ENCODE results near the gene ATP6V1E1.
A peak's percentile ranks its signal among the peaks of the same experiment; 100 is the strongest.
"Not testable (repeated sequence)": the region's sequence is repeated elsewhere in the genome, so short reads cannot be mapped to it uniquely, and the experiment has no call there.

The ATP6V1E1 gene

DNA sequence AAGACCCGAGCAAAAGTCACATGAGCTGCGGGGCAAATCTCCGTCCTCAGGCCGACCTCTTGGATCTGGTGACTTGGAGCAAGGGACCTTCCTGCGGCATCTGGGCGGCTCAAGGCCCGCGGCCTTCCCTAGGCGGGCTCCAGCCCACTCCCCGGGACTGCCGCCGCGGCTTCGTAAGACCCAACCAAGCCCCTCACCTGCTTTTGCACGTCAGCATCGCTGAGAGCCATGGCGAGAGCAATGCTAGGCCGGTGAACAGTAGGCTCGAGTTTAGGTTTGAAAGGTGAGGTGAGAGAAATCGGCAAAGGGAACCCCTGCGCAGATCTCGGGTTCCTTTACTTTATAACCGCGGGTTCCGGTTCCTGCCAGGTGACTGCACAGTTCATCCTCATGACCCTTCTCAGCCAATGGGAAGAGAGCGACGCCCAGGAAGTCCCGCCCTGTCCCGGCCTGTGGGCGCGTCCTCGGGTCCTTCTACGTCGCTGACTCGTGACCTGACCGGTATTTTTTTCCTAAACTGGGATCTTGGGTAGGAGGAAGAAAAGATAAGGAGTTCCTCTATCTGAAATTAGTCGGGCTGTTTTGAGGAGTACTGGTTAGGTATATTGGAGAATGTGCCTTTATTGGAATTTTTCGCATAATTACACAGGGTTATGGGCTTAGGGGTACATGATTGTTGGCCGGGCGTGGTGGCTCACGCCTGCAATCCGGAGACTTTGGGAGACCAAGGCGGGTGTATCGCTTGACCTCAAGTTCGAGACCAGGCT is at the start of gene ATP6V1E1:
ATP6V1E1 (minus strand) TSS at position 344 of the 767 bp plus-strand sequence; CDS start at position 230, 114 bp downstream.
- DNase-seq = peak; percentile 98

DNA sequence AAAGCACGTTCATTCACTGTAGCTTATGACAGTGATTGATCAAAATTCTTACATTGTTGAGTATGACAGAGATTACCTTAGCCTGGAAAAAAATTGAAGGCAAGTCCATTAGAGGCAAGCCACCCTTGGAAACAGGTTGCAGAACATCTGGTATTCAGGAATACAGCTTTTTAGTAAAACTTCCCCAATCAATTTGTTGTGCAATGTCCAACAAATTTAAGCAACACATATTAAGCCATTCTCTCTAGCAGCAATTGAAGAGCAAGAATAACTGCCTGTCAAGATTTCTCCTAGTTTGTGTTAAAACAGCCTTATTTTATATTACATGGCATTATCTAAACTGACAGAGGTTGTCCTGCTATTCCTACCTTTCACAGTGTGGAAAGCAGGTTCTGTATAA is 47.0 kb upstream of the ATP6V1E1 start:
- no peak for DNase-seq

DNA sequence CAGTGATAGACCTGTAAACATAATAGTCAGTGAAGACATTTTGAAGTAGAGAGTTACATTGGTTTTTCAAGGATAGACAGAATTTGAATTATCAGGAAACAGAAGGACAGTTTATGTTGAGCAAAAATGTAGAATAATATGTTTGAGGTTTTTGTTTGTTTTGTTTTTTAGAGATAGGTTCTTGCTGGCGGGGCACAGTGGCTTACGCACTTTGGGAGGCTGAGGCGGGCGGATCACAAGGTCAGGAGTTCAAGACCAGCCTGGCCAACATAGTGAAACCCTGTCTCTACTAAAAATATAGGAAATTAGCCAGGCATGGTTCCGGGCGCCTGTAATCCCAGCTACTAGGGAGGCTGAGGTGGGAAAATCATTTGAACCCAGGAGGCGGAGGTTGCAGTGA is 45.6 kb upstream of the ATP6V1E1 start:
- DNase-seq = no peak

DNA sequence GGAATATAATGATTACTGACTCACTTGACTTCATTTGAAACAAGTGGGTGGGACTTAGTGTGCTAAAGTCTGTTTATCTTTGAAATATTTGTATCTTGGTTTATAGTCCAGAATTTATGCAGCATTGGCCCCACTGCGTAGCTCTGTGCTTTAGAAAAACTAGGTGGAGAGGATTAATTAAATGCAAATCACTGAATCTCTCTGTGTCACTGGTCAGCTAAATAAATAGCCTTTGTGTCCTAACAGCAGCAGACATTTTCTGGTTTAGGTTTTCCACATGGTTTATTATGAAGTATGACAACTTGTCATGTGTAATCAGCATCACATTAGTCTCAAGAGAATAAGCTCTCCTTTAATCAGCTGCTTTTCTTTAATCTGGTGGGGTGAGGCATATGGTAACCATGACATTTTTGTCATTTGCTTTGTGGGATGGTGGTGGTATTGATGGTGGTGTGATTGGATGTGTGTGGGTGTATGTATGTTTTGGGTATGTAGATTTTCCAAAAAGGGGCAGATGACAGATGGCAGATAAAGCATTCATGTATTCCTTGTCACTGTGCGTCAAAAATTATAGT is 44.0 kb upstream of the ATP6V1E1 start:
- no peak for DNase-seq

DNA sequence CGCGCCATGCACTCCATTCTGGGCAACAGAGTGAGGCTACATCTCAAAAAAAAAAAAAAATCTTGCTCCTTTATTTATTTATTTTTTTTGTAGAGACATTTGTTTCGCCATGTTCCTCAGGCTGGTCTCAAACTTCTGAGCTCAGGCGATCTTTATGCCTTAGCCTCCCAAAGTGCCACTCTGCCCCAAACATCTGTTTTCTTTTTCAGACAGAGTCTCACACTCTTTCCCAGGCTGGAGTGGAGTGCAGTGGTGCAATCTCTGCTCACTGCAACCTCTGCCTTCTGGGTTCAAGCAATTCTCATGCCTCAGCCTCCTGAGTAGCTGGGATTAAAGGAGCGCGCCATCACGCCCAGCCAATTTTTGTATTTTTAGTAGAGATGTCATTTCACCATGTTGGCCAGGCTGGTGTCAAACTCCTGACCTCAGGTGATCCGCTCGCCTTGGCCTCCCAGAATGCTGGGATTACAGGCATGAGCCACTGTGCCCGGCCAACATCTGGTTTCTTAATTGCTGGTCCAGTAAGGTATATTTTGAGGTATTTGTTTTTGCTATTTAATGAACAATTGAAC is 43.1 kb upstream of the ATP6V1E1 start:
- DNase-seq = not testable (repeated sequence)

DNA sequence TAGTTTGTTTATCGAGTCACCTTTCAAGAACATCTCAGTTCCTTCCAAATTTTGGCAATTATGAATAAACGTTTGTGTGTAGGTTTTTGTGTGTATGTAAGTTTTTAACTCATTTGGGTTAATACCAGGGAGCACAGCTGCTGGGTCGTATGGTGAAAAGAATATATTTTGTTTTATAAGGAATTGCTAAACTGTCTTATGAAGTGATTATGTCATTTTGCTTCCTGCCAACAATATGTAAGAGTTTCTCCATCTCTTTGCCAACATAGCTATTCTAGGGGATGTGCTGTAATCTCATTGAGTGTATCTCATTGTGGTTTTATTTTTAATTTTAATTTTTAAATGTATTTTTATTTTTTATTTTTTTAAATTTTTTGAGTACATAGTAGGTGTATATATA is 37.3 kb upstream of the ATP6V1E1 start:
- no peak for DNase-seq

DNA sequence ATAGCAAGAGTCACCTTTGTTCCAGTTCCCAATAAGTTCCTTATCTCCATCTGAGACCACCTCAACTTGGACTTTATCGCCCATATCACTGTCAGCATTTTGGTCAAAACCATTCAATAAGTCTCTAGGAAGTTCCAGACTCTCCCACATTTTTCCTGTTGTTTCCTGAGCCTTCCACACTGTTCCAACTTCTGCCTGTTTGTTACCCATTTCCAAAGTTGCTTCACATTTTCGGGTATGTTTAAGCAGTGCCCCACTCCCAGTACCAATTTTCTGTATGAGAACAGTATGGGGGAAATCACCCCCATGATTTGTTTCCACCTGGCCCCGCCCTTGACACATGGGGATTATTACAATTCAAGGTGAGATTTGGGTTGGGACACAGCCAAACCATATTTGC is 36.7 kb upstream of the ATP6V1E1 start:
- no peak for DNase-seq

DNA sequence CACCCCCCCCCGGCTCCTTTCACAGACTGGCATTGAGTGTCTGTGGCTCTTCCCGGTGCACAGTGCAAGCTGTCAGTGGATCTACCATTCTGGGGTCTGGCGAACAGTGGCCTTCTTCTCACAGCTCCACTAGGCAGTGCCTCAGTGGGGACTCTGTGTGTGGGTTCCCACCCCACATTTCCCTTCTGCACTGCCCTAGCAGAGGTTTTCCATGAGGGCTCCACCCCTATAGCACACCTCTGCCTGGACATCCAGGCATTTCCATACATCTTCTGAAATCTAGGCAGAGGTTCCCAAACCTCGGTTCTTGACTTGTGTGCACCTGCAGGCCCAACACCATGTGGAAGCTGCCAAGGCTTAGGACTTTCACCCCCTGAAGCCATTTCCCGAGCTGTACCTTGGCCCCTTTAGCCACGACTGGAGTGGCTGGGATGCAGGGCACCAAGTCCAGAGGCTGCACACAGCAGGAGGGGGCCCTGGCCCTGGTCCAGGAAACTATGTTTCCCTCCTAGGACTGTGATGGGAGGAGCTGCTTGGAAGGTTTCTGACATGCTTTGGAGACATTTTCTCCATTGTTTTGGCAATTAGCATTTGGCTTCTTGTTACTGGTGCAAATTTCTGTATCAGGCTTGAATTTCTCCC is 36.0 kb upstream of the ATP6V1E1 start:
- no peak for DNase-seq

DNA sequence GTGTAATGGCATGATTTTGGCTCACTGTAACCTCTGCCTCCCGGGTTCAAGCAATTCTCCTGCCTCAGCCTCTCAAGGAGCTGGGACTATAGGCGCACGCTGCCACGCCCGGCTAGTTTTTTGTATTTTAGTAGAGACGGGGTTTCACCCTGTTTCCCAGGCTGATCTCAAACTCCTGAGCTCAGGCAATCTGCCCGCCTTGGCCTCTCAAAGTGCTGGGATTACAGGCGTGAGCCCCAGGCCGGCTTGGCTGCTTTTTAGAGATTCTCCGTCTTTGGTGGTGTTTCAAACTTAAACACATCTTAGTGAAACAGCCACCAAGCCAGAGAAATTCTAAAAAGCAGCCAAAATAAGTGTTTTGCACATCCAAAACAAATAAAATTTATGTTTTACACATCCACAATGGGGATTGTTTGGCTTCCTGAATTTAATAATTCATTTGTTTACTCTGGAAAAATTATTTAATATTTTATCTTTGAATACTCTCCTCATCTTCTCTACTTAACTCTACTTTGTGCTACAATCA is 28.4 kb upstream of the ATP6V1E1 start:
- peak; percentile 27 for DNase-seq

DNA sequence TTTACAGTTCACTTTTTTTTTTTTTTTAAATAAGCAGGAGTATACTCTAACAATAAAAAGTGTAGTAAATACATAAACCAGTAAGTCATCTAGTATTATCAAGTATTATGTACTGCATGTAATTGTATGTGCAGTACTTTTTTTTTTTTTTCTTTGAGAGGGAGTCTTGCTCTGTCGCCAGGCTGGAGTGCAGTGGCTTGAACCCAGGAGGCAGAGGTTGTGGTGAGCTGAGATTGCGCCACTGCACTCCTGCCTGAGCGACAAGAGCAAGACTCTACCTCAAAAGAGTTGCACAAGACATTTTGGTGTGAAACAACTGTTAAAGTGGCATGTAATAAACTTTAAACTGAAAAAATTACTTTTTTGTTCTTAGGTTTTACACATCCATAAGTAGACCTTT is 26.7 kb upstream of the ATP6V1E1 start:
- DNase-seq = no peak

DNA sequence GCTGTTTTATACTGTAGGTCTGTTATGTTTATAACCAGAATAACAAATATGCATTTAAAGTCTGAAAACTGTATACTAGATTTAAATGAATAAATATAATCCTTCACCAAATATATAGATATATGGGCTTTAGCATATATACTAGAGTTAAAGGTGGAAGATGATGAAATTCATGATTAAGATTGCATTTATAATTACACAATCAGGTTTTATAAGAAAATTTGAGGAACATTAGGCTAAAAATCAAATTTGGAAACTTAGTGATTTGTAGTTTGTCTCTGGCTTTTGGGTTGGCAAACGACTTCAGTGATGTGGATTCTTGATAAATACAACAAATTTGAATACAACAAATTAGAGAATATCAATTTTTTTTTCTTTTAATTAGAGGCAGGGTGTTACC is 20.0 kb upstream of the ATP6V1E1 start:
- DNase-seq = no peak

DNA sequence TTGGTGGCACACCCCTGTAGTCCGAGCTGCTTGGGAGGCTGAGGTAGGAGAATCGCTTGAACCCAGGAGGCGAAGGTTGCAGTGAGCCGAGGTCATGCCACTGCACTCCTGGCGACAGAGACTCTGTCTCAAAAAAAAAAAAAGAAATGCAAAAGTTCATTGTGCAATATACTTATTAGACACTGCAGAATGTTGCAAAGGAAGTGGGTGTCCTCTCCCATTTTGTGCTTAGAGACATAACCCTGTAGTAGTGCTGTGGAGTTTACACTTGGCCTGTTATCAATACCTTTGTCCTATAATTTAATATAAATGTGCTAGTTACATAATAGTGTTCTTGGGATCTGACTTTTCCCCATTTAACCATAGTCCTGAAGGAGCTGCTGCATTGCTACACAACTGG is 19.4 kb upstream of the ATP6V1E1 start:
- no peak for DNase-seq

DNA sequence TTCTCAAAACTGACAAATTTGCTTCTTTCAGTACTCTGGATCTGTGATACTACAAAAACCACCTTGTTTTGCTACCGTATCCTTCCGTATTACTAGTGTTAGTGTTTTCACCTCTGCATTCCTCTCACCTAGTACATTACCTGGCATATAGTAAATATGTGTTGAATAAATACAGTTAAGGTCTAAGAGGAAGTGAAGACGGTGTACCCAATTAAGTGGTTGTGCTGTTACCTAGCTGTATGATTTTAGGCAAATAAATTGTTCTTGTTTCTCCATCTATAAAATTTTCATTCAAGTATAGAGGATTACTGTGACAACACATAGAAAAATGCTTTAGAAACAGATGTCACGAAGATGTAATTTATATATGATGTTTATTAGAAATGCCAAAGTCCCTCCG is 18.9 kb upstream of the ATP6V1E1 start:
- DNase-seq = no peak

DNA sequence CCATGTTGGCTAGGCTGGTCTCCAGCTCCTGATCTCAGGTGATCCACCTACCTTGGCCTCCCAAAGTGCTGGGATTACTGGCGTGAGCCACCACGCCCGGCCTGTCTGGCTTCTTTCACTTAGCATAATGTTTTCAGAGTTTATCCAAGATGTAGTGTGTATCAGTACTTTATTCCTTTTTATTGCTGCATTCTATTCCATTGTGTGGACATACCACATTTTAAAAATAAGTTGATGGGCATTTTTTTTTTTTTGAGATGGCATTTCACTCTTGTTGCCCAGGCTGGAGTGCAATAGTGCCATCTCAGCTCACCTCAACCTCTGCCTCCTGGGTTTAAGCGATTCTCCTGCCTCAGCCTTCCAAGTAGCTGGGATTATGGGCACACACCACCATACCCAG is 13.8 kb upstream of the ATP6V1E1 start:
- DNase-seq = not testable (repeated sequence)

DNA sequence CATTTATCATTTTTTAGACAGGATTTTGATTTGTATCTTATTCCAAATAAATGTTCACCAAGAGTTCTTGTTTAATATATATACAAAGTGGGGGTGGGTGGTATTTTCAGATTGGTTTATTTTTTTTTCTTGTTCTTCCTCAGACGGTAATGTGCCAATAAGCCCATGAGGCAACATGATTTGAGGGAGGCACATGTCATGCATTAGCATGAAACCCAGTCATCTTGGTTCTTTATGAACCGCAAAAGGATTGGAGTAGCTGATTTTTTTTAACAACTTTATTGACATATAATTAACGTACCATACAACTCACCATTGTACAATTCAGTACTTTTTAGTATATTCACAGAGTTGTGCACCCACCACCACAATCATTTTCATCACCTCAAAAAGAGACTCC is 12.7 kb upstream of the ATP6V1E1 start:
- DNase-seq = no peak

DNA sequence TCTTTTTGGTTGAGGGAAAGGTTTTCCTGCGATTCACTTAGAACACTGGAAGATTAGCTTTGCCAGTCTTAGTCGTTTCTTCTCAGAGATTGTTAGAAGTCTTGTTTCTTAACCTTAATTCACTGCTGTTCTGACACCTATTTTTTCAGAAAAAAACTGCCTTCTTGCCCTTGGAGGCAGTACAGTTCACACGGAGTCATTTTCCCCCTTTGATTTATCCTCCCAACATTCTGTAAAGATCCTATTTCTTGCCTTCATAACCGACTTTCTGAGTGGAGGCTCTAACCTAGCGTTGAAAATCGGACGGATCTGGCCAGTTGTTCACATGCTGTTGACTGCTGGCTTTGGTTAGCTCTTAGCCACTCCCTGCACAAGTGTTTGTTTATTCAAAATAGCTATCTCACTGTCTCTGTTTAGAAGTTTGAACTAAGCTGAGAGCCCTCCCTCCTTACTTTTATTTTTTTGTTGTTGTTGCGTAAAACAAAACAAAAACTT is 10.7 kb upstream of the ATP6V1E1 start:
- DNase-seq = peak; percentile 56

DNA sequence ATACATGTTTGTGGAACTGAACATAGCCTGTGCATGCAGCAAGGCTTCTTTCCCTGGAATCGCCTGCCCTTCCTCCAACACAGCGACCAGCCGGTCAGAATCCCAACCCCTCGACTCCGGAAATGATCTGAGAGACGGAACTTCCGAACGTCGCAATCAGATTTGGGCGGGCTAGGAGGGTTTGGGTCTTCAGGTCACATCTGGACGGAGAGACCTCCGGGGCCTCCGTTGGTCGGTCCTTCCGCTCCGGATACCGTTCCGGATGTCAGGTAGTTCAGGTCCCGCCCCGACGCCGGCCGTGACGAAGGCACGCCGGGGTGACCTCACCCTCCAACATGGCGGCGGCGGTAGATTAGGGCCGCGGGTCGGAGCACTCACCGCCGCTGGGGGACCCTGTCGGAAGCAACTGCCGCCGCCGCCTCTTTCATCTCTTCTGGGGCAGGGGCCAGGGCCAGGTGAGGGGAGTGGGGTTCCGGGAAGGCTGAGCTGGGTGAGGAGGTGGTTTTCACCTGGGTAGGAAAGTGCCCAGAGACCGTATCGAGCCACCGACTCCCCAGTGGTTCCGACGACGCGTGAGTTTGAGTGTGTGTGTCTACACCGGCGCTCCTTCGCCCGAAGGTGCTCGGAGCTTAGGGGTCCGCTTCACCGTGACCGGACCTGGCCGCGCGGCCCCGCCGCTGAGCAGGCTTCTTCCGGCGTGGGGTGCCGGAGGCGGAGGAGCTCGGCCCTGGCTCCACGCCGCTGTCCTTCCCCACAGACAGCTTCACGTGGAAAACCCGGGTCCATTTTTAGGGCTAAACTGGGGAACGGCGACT is 10.1 kb upstream of the ATP6V1E1 start, which contains the start of gene BCL2L13:
BCL2L13 (plus strand) TSS at position 326 of the 815 bp plus-strand sequence. CDS start 16,955 bp downstream, outside the sequence.
- DNase-seq = peak; percentile 95

DNA sequence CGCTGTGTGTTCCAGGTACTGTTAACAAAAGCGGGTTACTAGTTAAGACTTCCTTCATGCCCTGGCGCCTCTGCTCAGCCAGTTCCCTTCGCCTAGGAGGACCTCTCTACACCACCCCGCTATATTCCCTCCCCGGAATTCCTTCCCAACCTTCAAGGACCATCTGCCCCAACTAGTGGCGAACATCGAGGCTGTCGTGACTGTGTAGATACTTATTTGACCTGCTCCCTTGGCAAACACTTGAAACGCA is 9.6 kb upstream of the ATP6V1E1 start:
- no peak for DNase-seq

DNA sequence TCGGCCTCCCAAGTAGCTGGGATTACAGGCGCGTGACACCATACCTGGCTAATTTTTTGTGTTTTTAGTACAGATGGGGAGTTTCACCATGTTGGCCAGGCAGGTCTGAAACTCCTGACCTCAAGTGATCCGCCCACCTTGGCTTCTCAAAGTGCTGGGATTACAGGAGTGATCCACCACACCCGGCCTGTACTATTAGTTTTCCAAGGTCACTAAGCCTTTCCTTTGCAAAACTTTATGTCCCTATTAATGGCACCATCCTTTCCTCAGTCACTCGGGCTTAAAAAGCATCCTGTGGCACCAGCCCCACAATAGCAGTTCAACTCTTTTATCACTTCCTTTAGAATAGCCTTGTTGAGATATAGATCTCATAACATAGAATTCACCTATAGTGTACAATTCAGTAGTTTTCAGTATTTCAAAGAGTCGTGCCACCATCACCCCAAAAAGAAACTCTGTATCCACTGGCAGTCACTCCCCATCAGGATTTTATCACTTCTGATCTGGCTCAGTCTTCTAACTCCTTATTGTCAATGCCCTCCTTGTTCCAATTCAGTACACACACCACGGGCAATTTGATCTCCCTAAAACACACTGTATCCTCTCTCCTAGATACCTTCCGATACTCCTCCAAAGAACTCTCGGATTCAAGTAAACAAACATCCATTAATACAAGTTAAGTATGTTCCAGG is 9.1 kb upstream of the ATP6V1E1 start:
- no peak for DNase-seq

DNA sequence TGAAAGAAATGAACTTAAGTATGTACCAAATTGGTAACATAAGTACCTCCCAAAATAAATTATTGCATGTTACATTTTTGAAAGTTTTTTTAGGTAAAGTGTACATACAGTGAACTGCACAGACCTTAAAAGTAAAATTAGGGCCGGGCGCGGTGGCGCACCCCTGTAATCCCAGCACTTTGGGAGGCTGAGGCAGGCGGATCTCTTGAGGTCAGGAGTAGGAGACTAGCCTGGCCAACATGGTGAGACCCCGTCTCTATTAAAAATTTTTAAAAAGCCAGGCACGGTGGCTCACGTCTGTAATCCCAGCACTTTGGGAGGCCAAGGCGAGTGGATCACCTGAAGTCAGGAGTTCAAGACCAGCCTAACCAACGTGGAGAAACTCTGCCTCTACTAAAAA is 8.3 kb upstream of the ATP6V1E1 start:
- not testable (repeated sequence) for DNase-seq

DNA sequence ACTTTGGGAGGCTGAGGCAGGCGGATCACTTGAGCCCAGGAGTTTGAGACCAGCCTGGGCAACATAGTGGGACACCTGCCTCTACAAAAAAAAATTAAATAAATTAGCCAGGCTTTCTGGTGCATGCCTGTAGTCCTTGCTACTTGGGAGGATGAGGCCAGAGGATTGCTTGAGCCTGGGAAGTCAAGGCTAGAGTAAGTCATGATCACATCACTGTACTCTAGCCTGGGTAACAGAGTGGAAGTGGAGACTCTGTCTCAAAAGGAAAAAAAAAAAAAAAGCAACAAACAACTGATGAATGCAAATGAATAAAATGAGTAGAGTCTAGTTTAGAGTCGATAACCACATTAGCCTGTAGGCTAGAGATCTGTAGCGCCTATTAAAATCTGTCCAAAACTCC is 6.1 kb upstream of the ATP6V1E1 start:
- no peak for DNase-seq

DNA sequence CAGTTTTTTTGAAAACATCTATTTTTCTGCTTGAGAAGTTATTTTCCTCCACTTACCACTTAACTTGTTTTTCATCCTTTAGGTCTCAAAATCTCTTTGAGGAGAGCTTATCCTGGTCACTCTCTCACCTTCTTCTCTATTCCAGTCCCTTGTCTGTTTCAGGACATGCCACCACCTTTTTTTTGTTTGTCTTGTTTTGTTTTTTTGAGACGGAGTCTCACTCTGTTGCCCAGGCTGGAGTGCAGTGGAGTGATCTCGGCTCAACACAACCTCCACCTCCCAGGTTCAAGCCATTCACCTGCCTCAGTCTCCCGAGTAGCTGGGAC is 5.4 kb upstream of the ATP6V1E1 start:
- DNase-seq = no peak
